ENCODE data around the gene SIK2.

DNA sequence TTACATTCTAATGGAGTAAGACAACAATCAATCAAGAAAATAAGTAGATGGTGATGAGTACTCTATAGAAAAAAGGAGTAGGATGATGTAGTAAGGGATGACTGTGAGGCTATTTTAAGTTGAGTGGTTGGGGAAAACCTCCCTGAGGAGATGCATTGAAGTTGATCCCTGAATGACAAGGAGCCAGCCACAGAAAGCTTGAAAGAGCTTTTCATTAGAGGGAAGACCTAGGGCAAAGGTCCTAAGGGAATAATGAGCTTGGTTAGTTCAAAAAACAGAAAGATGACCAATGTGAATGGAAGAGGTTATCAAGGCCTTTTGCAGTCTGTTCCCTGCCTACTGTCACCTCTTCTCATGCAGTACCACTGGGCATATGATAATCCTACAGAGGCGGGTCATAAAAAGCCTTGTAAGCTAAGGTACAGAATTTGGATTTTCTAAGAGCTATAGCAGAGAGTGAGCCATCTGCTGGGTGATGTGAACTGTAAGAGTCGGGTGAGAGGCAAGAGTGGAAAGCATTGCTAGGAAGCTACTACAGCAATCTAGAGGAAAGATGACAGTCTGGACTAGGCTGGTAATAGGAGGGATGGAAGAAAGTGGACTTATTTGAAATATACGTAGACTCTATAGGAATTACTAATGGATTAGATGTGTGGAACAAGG, 160.9 kb downstream of the SIK2 start:
- TF ChIP-seq, protein P1, sequence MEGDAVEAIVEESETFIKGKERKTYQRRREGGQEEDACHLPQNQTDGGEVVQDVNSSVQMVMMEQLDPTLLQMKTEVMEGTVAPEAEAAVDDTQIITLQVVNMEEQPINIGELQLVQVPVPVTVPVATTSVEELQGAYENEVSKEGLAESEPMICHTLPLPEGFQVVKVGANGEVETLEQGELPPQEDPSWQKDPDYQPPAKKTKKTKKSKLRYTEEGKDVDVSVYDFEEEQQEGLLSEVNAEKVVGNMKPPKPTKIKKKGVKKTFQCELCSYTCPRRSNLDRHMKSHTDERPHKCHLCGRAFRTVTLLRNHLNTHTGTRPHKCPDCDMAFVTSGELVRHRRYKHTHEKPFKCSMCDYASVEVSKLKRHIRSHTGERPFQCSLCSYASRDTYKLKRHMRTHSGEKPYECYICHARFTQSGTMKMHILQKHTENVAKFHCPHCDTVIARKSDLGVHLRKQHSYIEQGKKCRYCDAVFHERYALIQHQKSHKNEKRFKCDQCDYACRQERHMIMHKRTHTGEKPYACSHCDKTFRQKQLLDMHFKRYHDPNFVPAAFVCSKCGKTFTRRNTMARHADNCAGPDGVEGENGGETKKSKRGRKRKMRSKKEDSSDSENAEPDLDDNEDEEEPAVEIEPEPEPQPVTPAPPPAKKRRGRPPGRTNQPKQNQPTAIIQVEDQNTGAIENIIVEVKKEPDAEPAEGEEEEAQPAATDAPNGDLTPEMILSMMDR (IDR thresholded peaks at IDR 0.05) = no peak
- no peak for TF ChIP-seq EZH2 (IDR thresholded peaks at IDR 0.05; ENCODE audit: borderline replicate concordance, insufficient read depth, low read depth, low read length, poor library complexity, severe bottlenecking)
